SU-DHL-6 (cell line): ENCODE data around the gene CERT1.

Experiments used
- H2AFZ ChIP-seq: fragments of 200-600 bp; sonication (generic); 2 replicates; pipeline ENCODE4 v1.6.1; 2014; ENCODE audit warnings: low read depth, mild to moderate bottlenecking, moderate library complexity, mixed read lengths, antibody characterized with exemption, low read length; ENCODE audit not compliant: severe bottlenecking
- H3F3A ChIP-seq: fragments of 200-600 bp; shearing (Covaris generic); 2 replicates; pipeline ENCODE4 v1.6.0; 2016; ENCODE audit warnings: antibody characterized with exemption, mild to moderate bottlenecking; ENCODE audit not compliant: insufficient read depth
- H3K27ac ChIP-seq: fragments of 200-600 bp; sonication (generic); 2 replicates; pipeline ENCODE4 v1.5.1; 2016; ENCODE audit warnings: low read depth, mild to moderate bottlenecking, low read length, moderate library complexity, mixed read lengths
- H3K27me3 ChIP-seq: fragments of 200-600 bp; sonication (generic), shearing (Covaris generic); 2 replicates; pipeline ENCODE4 v1.6.0; 2014; ENCODE audit warnings: mild to moderate bottlenecking, low read length
- H3K36me3 ChIP-seq: fragments of 200-600 bp; sonication (generic); 2 replicates; pipeline ENCODE4 v1.6.1; 2014; ENCODE audit warnings: mild to moderate bottlenecking, low read length, mixed read lengths
- H3K4me2 ChIP-seq: fragments of 300-600, 200-600 bp; shearing (Covaris generic), sonication (generic); 2 replicates; pipeline ENCODE4 v1.6.0; 2014; ENCODE audit warnings: low read length, low read depth, mild to moderate bottlenecking; ENCODE audit not compliant: poor library complexity, severe bottlenecking
- H3K4me3 ChIP-seq: fragments of 200-600 bp; sonication (generic); 2 replicates; pipeline ENCODE4 v1.5.1; 2014; ENCODE audit warnings: antibody characterized with exemption, low read length, mild to moderate bottlenecking, mixed read lengths; ENCODE audit not compliant: insufficient read depth, poor library complexity, severe bottlenecking
- H3K79me2 ChIP-seq: fragments of 200-600 bp; sonication (generic); 2 replicates; pipeline ENCODE4 v1.6.1; 2014; ENCODE audit warnings: mild to moderate bottlenecking, low read length, moderate library complexity; ENCODE audit not compliant: insufficient read depth
- H3K9ac ChIP-seq: fragments of 200-600 bp; sonication (generic); 2 replicates; pipeline ENCODE4 v1.7.0; 2014; ENCODE audit warnings: mild to moderate bottlenecking, low read length
- H3K9me2 ChIP-seq: fragments of 200-600 bp; sonication (generic); replicated peaks from 2 replicates; pipeline ENCODE4 v1.6.1; 2014; ENCODE audit warnings: low read length; ENCODE audit not compliant: insufficient read depth
- H3K9me3 ChIP-seq: fragments of 200-600 bp; sonication (generic); 2 replicates; pipeline ENCODE4 v1.6.1; 2014; ENCODE audit warnings: low read length, mixed read lengths; ENCODE audit not compliant: insufficient read depth
- H4K20me1 ChIP-seq: fragments of 200-600 bp; sonication (generic); 2 replicates; pipeline ENCODE4 v1.6.1; 2014; ENCODE audit warnings: low read depth, mild to moderate bottlenecking, antibody characterized with exemption, low read length, moderate library complexity, mixed read lengths
- CTCF ChIP-seq: fragments of 200-600 bp; sonication (generic); IDR thresholded peaks from one replicate; pipeline ENCODE4 v1.5.1; 2017; ENCODE audit warnings: antibody characterized with exemption, mild to moderate bottlenecking, low read length, moderate library complexity; ENCODE audit not compliant: insufficient read depth, poor library complexity, severe bottlenecking
- EZH2phosphoT487 ChIP-seq: fragments of 200-600 bp; sonication (generic), shearing (Covaris generic); conservative IDR thresholded peaks from 2 replicates; pipeline ENCODE4 v1.6.1; 2018; ENCODE audit warnings: mild to moderate bottlenecking, antibody characterized with exemption, low read length, moderate library complexity, mixed read lengths

Gene CERT1

DNA sequence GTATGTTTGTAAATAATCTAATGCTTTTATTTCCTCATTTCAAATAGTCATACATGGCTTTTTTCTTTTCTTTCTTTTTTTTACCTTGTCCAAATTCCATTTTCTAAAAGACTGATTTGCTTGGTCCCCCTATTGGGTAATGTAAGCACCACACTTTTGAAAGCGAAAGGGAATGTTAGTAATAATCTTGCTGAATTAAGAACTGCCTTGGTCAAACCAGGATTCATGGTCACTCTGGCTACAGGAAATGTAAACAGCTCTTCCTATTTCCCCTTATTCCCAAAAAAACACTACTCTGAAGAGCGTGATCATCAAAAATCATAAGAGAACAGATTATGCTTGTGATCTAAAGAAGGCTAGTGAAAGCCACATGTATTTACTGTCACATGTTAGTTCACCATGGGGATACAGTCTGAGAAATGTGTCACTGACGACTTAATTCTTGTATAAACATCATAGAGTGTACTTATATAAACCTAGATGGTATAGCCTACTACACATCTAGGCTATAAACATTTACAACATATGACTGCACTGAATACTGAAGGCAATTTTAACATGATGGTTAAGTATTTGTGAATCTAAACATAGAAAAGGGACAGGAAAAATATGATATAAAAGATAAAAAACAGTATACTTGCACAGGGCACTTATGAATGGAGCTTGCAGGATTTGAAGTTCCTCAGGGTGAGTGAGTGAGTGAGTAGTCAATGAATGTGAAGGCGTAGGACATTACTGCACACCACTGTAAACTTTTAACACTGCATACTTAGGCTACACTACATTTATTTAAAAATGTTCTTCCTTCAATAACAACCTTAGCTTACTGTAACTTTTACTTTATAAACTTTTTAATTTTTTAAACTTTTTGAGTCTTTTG is 99.1 kb downstream of the CERT1 start:
- H3K4me2 ChIP-seq, result no peak overlapping the region

GRCh38 chr5:75405296-75405695 is 106.1 kb downstream of the CERT1 start:
- Histone ChIP-seq H3K27ac (no peak overlapping the region), H4K20me1 (no peaks in the 10 kb centered on the region), H3K4me2 (no peak overlapping the region), H3K79me2 (no peaks in the 10 kb centered on the region), H3K36me3 (no peaks in the 10 kb centered on the region), H3K9ac (no peak overlapping the region), H3K9me2 (no peaks in the 10 kb centered on the region), H3F3A (no peaks in the 10 kb centered on the region), H2AFZ (no peak overlapping the region), H3K9me3 (no peaks in the 10 kb centered on the region), H3K27me3 (no peaks in the 10 kb centered on the region), H3K4me3 (no peak overlapping the region)
- TF ChIP-seq CTCF (no peak), EZH2phosphoT487 (no peak)

More for the DNA sequence above, 99.1 kb downstream of the CERT1 start:
- Histone ChIP-seq H3F3A (peaks cover 4% of the 10 kb centered on the region; the same call in 1 of the 2 replicates), H4K20me1 (no peaks in the 10 kb centered on the region), H3K36me3 (peaks cover 16% of the 10 kb centered on the region), H3K9me2 (no peaks in the 10 kb centered on the region), H3K9ac (no peak overlapping the region), H3K9me3 (no peaks in the 10 kb centered on the region), H2AFZ (no peak overlapping the region), H3K79me2 (no peaks in the 10 kb centered on the region), H3K27ac (no peak overlapping the region), H3K27me3 (no peaks in the 10 kb centered on the region), H3K4me3 (no peak overlapping the region)
- no peak for TF ChIP-seq CTCF
- no peak for TF ChIP-seq EZH2phosphoT487

GRCh38 chr5:75395277-75395676 is 116.2 kb downstream of the CERT1 start:
- Histone ChIP-seq H3K27ac (no peak overlapping the region), H4K20me1 (no peaks in the 10 kb centered on the region), H3K4me2 (no peak overlapping the region), H3K36me3 (0 out of 2 replicates have a peak, but pooled peaks cover 3% of the 10 kb centered on the region), H3K9me3 (no peaks in the 10 kb centered on the region), H3F3A (no peaks in the 10 kb centered on the region), H3K79me2 (no peaks in the 10 kb centered on the region), H3K9ac (no peak overlapping the region), H2AFZ (no peak overlapping the region), H3K27me3 (no peaks in the 10 kb centered on the region), H3K4me3 (no peak overlapping the region), H3K9me2 (no peaks in the 10 kb centered on the region)
- no peak for TF ChIP-seq EZH2phosphoT487
- TF ChIP-seq CTCF, result no peak
